HG03558 (cell line): ENCODE results near the gene INSC.

ENCODE experiments used
- ATAC-seq: cut with Tn5 transposase; IDR thresholded peaks from one replicate; pipeline ENCODE4 v1.9.1; 2021; ENCODE audit warnings: moderate number of reproducible peaks; ENCODE audit not compliant: unreplicated experiment; ENCODE audit errors: extremely low read depth

INSC gene

GRCh38 chr11:15206791-15207190 is 92.1 kb downstream of the INSC start:
- no peak for ATAC-seq

- peak; percentile 93 for ATAC-seq
These were observed 93.9 kb downstream of the INSC start for GRCh38 chr11:15208378-15209222.

GRCh38 chr11:15212876-15213275 is 98.2 kb downstream of the INSC start:
- no peak for ATAC-seq

- ATAC-seq, result no peak
These were observed 98.9 kb downstream of the INSC start for GRCh38 chr11:15213471-15214231.

GRCh38 chr11:15215005-15215404 is 100.3 kb downstream of the INSC start:
- ATAC-seq, result no peak

- no peak for ATAC-seq
These were observed 102.0 kb downstream of the INSC start for GRCh38 chr11:15216678-15217077.

- ATAC-seq, result no peak
These were observed 102.7 kb downstream of the INSC start for GRCh38 chr11:15217416-15217815.

GRCh38 chr11:15222777-15223176 is 108.1 kb downstream of the INSC start:
- no peak for ATAC-seq

GRCh38 chr11:15223318-15223717 is 108.6 kb downstream of the INSC start:
- ATAC-seq, result no peak

- ATAC-seq, result no peak
These were observed 109.7 kb downstream of the INSC start for GRCh38 chr11:15224466-15224865.

GRCh38 chr11:15227011-15227410 is 112.3 kb downstream of the INSC start:
- ATAC-seq, result no peak

GRCh38 chr11:15228331-15228849 is 113.7 kb downstream of the INSC start:
- ATAC-seq, result no peak

GRCh38 chr11:15229069-15229468 is 114.3 kb downstream of the INSC start:
- no peak for ATAC-seq

GRCh38 chr11:15232496-15232895 is 117.8 kb downstream of the INSC start:
- ATAC-seq, result no peak

- no peak for ATAC-seq
These were observed 118.8 kb downstream of the INSC start for GRCh38 chr11:15233371-15234165.

- ATAC-seq, result no peak
These were observed 120.1 kb downstream of the INSC start for GRCh38 chr11:15234796-15235195.

- no peak for ATAC-seq
These were observed 121.8 kb downstream of the INSC start for GRCh38 chr11:15236559-15236958.

GRCh38 chr11:15238856-15239255 is 124.1 kb downstream of the INSC start:
- ATAC-seq, result no peak

GRCh38 chr11:15248749-15249148 is 134.0 kb downstream of the INSC start:
- ATAC-seq, result no peak

- no peak for ATAC-seq
These were observed 143.9 kb downstream of the INSC start for GRCh38 chr11:15258433-15259165.
